Measurements from ENCODE around the gene ZMIZ1.

GRCh38 chr10:79166741-79167140 is 98.0 kb downstream of the ZMIZ1 start:
- TF ChIP-seq CTCF (conservative IDR thresholded peaks at IDR 0.05; ENCODE audit: low read depth, low read length) (no peak), EZH2 (IDR thresholded peaks at IDR 0.05; ENCODE audit: borderline replicate concordance, low read depth, low read length, poor library complexity, severe bottlenecking) (no peak)
